IMR-90 (cell line): ENCODE results near the gene PDE11A. TPM values are rescaled to one million over a fixed set of nuclear protein-coding genes. Genes with fewer than 3 reads are reported as not detected.
A peak's percentile ranks its signal among the peaks of the same experiment; 100 is the strongest.

ENCODE experiments used
- ATAC-seq: fragments of 200-7000 bp; cut with Tn5 transposase; 2 replicates; pipeline ENCODE4 v1.9.1; 2020; ENCODE audit warnings: low read depth, mild to moderate bottlenecking, moderate library complexity
- BruUV-seq: library from RNA; stranded (reverse); fragments of 400-500 nt; replicated peaks from 2 replicates; lab custom pipeline; 2021; lab: Mats Ljungman, UMichigan
- CTCF ChIA-PET: fragments of 300-600 bp; formaldehyde crosslinking; extraction: SDS; loops from one replicate; lab custom pipeline; 2021; ENCODE audit warnings: antibody characterized with exemption; lab: Yijun Ruan, JAX
- POLR2A ChIA-PET: fragments of 300-600 bp; sonication (Branson Sonifier 250); formaldehyde crosslinking; loops from one replicate; lab custom pipeline; 2022; ENCODE audit warnings: antibody characterized with exemption; ENCODE audit not compliant: unreplicated experiment; lab: Charles Lee
- DNase-seq: peaks from one replicate; pipeline ENCODE4 v3.0.0; 2013
- H2AFZ ChIP-seq: replicated peaks from 2 replicates; pipeline ENCODE3; 2013; ENCODE audit warnings: low read length, mild to moderate bottlenecking; ENCODE audit not compliant: poor library complexity
- H2AK5ac ChIP-seq: 2 replicates; pipeline ENCODE4 v1.6.1; 2013; ENCODE audit warnings: low read depth, low read length, inconsistent platforms
- H2AK9ac ChIP-seq: replicated peaks from 2 replicates; pipeline ENCODE3; 2013; ENCODE audit warnings: mild to moderate bottlenecking, low read depth, low read length, moderate library complexity; ENCODE audit not compliant: poor library complexity
- H2BK120ac ChIP-seq: 2 replicates; pipeline ENCODE4 v1.6.1; 2013; ENCODE audit warnings: low read depth, low read length, inconsistent platforms
- H2BK15ac ChIP-seq: 3 replicates; pipeline ENCODE4 v1.6.1; 2013; ENCODE audit warnings: low read depth, low read length, inconsistent platforms
- H2BK20ac ChIP-seq: 2 replicates; pipeline ENCODE4 v1.6.1; 2013; ENCODE audit warnings: low read depth, mild to moderate bottlenecking, inconsistent platforms, low read length, moderate library complexity
- H2BK5ac ChIP-seq: 2 replicates; pipeline ENCODE4 v1.6.1; 2013; ENCODE audit warnings: mild to moderate bottlenecking, low read depth, low read length, inconsistent platforms; ENCODE audit not compliant: poor library complexity, severe bottlenecking
- H3K14ac ChIP-seq: replicated peaks from 2 replicates; pipeline ENCODE4 v1.6.1; 2013; ENCODE audit warnings: low read depth, low read length, inconsistent platforms
- H3K18ac ChIP-seq: 2 replicates; pipeline ENCODE4 v1.6.1; 2013; ENCODE audit warnings: low read depth, low read length, control low read depth
- H3K23ac ChIP-seq: 2 replicates; pipeline ENCODE4 v1.6.1; 2013; ENCODE audit warnings: low read depth, low read length, inconsistent platforms
- H3K27ac ChIP-seq: 2 replicates; pipeline ENCODE4 v1.5.1; 2013; ENCODE audit warnings: mild to moderate bottlenecking, control low read depth, low read length; ENCODE audit not compliant: insufficient read depth
- H3K27me3 ChIP-seq: 2 replicates; pipeline ENCODE4 v1.6.1; 2013; ENCODE audit warnings: low read length; ENCODE audit not compliant: control insufficient read depth, insufficient read depth
- H3K36me3 ChIP-seq: 2 replicates; pipeline ENCODE4 v1.6.1; 2013; ENCODE audit warnings: low read length, mixed read lengths; ENCODE audit not compliant: control insufficient read depth, insufficient read depth
- H3K4ac ChIP-seq: 2 replicates; pipeline ENCODE4 v1.6.1; 2013; ENCODE audit warnings: low read depth, low read length, inconsistent platforms
- H3K4me1 ChIP-seq: 2 replicates; pipeline ENCODE4 v1.6.1; 2013; ENCODE audit warnings: low read length, mixed read lengths; ENCODE audit not compliant: control insufficient read depth, insufficient read depth
- H3K4me2 ChIP-seq: 2 replicates; pipeline ENCODE4 v1.6.1; 2013; ENCODE audit warnings: low read depth, mild to moderate bottlenecking, control low read depth, low read length, moderate library complexity
- H3K4me3 ChIP-seq: 2 replicates; pipeline ENCODE4 v1.5.1; 2013; ENCODE audit warnings: low read depth, mild to moderate bottlenecking, control low read depth, low read length, moderate library complexity; ENCODE audit not compliant: insufficient read depth
- H3K56ac ChIP-seq: 2 replicates; pipeline ENCODE4 v1.6.1; 2013; ENCODE audit warnings: low read length, inconsistent platforms; ENCODE audit not compliant: insufficient read depth; ENCODE audit errors: extremely low read depth
- H3K79me1 ChIP-seq, 2 experiments: 2 replicates each; pipeline ENCODE4 v1.6.1; 2013; ENCODE audit warnings: low read length in 2 of 2, inconsistent platforms in 1 of 2, low read depth in 1 of 2
- H3K9ac ChIP-seq: 2 replicates; pipeline ENCODE4 v1.6.1; 2013; ENCODE audit warnings: low read depth, low read length, control low read depth
- H3K9me1 ChIP-seq: 2 replicates; pipeline ENCODE4 v1.6.1; 2013; ENCODE audit warnings: low read length, inconsistent platforms; ENCODE audit not compliant: insufficient read depth
- H3K9me3 ChIP-seq: 2 replicates; pipeline ENCODE4 v1.6.1; 2013; ENCODE audit warnings: low read length; ENCODE audit not compliant: control insufficient read depth, insufficient read depth
- H4K20me1 ChIP-seq: 2 replicates; pipeline ENCODE4 v1.6.1; 2013; ENCODE audit warnings: low read length, inconsistent platforms; ENCODE audit not compliant: insufficient read depth
- H4K5ac ChIP-seq: 2 replicates; pipeline ENCODE4 v1.6.1; 2013; ENCODE audit warnings: mild to moderate bottlenecking, low read depth, low read length, control low read depth
- H4K8ac ChIP-seq, 2 experiments: 2 replicates each; pipeline ENCODE4 v1.6.1; 2013; ENCODE audit warnings: low read depth in 2 of 2, low read length in 2 of 2, control low read depth in 1 of 2, inconsistent platforms in 1 of 2
- H4K91ac ChIP-seq: 2 replicates; pipeline ENCODE4 v1.6.1; 2013; ENCODE audit warnings: low read depth, low read length, inconsistent platforms; ENCODE audit not compliant: insufficient read depth
- BHLHE40 ChIP-seq: fragments of 150-350 bp; IDR thresholded peaks from 2 replicates; pipeline ENCODE4 v1.6.1; 2016; ENCODE audit warnings: mild to moderate bottlenecking, low read depth, low read length
- CEBPB ChIP-seq: IDR thresholded peaks from 2 replicates; pipeline ENCODE4 v1.6.1; 2012; ENCODE audit warnings: low read depth, low read length, improper control_type of control experiment
- CHD1 ChIP-seq: IDR thresholded peaks from 2 replicates; pipeline ENCODE4 v1.6.1; 2012; ENCODE audit warnings: low read depth, low read length, improper control_type of control experiment
- CTCF ChIP-seq: conservative IDR thresholded peaks from 2 replicates; pipeline ENCODE4 v1.5.1; 2012; ENCODE audit warnings: mild to moderate bottlenecking, low read depth, low read length, improper control_type of control experiment
- ELK1 ChIP-seq: fragments of 150-350 bp; IDR thresholded peaks from 2 replicates; pipeline ENCODE4 v1.6.1; 2016; ENCODE audit warnings: low read depth, mild to moderate bottlenecking, low read length, moderate library complexity, borderline replicate concordance
- FOS ChIP-seq: fragments of 150-350 bp; IDR thresholded peaks from 2 replicates; pipeline ENCODE4 v1.6.1; 2016; ENCODE audit warnings: low read depth, low read length
- MAFK ChIP-seq: IDR thresholded peaks from 2 replicates; pipeline ENCODE4 v1.6.1; 2012; ENCODE audit warnings: low read depth, low read length, improper control_type of control experiment
- MAZ ChIP-seq: IDR thresholded peaks from 2 replicates; pipeline ENCODE4 v1.6.1; 2012; ENCODE audit warnings: low read depth, mild to moderate bottlenecking, low read length, improper control_type of control experiment, moderate library complexity, borderline replicate concordance
- POLR2A ChIP-seq: IDR thresholded peaks from 2 replicates; pipeline ENCODE4 v1.6.1; 2012; ENCODE audit warnings: mild to moderate bottlenecking, low read depth, low read length
- RAD21 ChIP-seq: IDR thresholded peaks from 2 replicates; pipeline ENCODE4 v1.6.1; 2012; ENCODE audit warnings: low read length, improper control_type of control experiment
- RCOR1 ChIP-seq: IDR thresholded peaks from 2 replicates; pipeline ENCODE4 v1.6.1; 2012; ENCODE audit warnings: mild to moderate bottlenecking, low read length, improper control_type of control experiment; ENCODE audit not compliant: insufficient replicate concordance
- RFX5 ChIP-seq: IDR thresholded peaks from 2 replicates; pipeline ENCODE4 v1.8.0; 2012; ENCODE audit warnings: low read depth, mild to moderate bottlenecking, low read length, moderate library complexity
- USF2 ChIP-seq: fragments of 150-350 bp; IDR thresholded peaks from 2 replicates; pipeline ENCODE4 v1.6.1; 2017; ENCODE audit warnings: mild to moderate bottlenecking, antibody characterized with exemption, low read length, low read depth
- WGBS, 2 experiments: methylation state at CpG; one replicate each; pipeline versions ENCODE4 v1.1.5 to v1.1.7; 2013; ENCODE audit warnings: missing lambda C conversion rate in 2 of 2; ENCODE audit not compliant: insufficient read length in 1 of 2; ENCODE audit errors: extremely low coverage in 2 of 2; 5-methylcytosine and 5-hydroxymethylcytosine counted together
- dilution Hi-C: fragments of 300-500 bp; cut with HindIII; formaldehyde crosslinking; loops from one replicate; pipeline ENCODE4 v1.14.3; 2018; ENCODE audit warnings: low sequenced_read_pairs; ENCODE audit not compliant: unreplicated experiment
- in situ Hi-C: fragments of 300-500 bp; cut with MboI; formaldehyde crosslinking; loops from 3 replicates; pipeline ENCODE4 v1.14.3; 2019; ENCODE audit warnings: low sequenced_read_pairs, inconsistent platforms, mixed read lengths
- intact Hi-C: fragments of 100-400 bp; cut with micrococcal nuclease; formaldehyde crosslinking; loops from 2 replicates; pipeline ENCODE4 v1.10.0; 2022
- polyA plus RNA-seq, 3 experiments: library from polyadenylated mRNA; depleted of rRNA; stranded (reverse); fragments of >200 nt; gene quantifications; 2 replicates each; pipeline ENCODE4 v1.2.3, GENCODE V29; 2012; ENCODE audit warnings: low replicate concordance in 1 of 3
- total RNA-seq: library from RNA; depleted of rRNA; stranded (reverse); fragments of >200 nt; gene quantifications from 2 replicates; pipeline ENCODE4 v1.2.3, GENCODE V29; 2012

PDE11A gene
- total and polyA plus RNA-seq, 2 of the 4 experiments (the other 2 are of a cell fraction) = 0.21 to 0.72 TPM

GRCh38 chr2:177998996-177999395 lies 73.6 kb downstream of the PDE11A start:
- Histone ChIP-seq H3K4ac (peak overlapping the region; percentile 99; the same call in 1 of the 2 replicates), H3K23ac (peak overlapping the region; percentile 92; the same call in 1 of the 2 replicates), H3K56ac (peak overlapping the region; percentile 68), H2BK5ac (peak overlapping the region; percentile 99), H3K27ac (no peak overlapping the region), H3K4me2 (no peak overlapping the region), H4K8ac (peak overlapping the region; percentile 89 to 96), H4K91ac (peak overlapping the region; percentile 97; the same call in 1 of the 2 replicates), H3K36me3 (no peaks in the 10 kb centered on the region), H3K4me1 (peaks cover 13% of the 10 kb centered on the region), H3K14ac (peak overlapping the region; percentile 94), H2BK15ac (peak overlapping the region; percentile 95; the same call in 1 of the 3 replicates), H2BK20ac (peak overlapping the region; percentile 100), H2AK9ac (no peak overlapping the region), H3K9ac (no peak overlapping the region), H2AK5ac (peak overlapping the region; percentile 99; the same call in 1 of the 2 replicates), H3K9me3 (no peaks in the 10 kb centered on the region), H4K20me1 (no peaks in the 10 kb centered on the region), H3K9me1 (peaks cover 3% of the 10 kb centered on the region), H2AFZ (no peak overlapping the region), H3K18ac (peak overlapping the region; percentile 96; the same call in 1 of the 2 replicates), H2BK120ac (peak overlapping the region; percentile 100), H3K27me3 (no peaks in the 10 kb centered on the region), H3K79me1 (no peaks in the 10 kb centered on the region), H3K4me3 (no peak overlapping the region), H4K5ac (peak overlapping the region; percentile 83; the same call in 1 of the 2 replicates)
- no peak for TF ChIP-seq MAZ
- TF ChIP-seq RCOR1 = no peak
- TF ChIP-seq RAD21 = no peak
- TF ChIP-seq POLR2A = no peak
- no peak for TF ChIP-seq ELK1
- TF ChIP-seq USF2 = no peak
- no peak for TF ChIP-seq RFX5
- no peak for TF ChIP-seq CTCF
- TF ChIP-seq CEBPB = no peak
- TF ChIP-seq CHD1 = no peak
- no peak for TF ChIP-seq FOS
- no peak for TF ChIP-seq MAFK
- TF ChIP-seq BHLHE40 = no peak
- no TSS peak for BruUV-seq
- in situ Hi-C loops = no loop called here
- DNase-seq = no peak
- ATAC-seq = no peak
- POLR2A ChIA-PET = no interaction called here
- CTCF ChIA-PET = interaction anchor here (1.0 kb wide), 1 partner anchor 416 kb away, joined by 3 read pairs; no protein-coding TSS in a partner anchor
- dilution Hi-C loops = no loop called here
- intact Hi-C loops = no loop called here
- WGBS, 2 experiments = 79% methylated on average over 2 of the region's 4 CpGs; no CpG with 5 or more reads in 1 of the 2 experiments
